Measurements from ENCODE around the gene POLR3H.
A peak's percentile ranks its signal among the peaks of the same experiment; 100 is the strongest.

The POLR3H gene

GRCh38 chr22:41535244-41535643, 9.0 kb downstream of the POLR3H start:
- peak; percentile 68 for DNase-seq (ENCODE audit: low spot score)

GRCh38 chr22:41534219-41534618, 10.1 kb downstream of the POLR3H start:
- no peak for DNase-seq (ENCODE audit: low spot score)

- peak; percentile 82 for DNase-seq (ENCODE audit: low spot score)
Observed at GRCh38 chr22:41532908-41533825, 11.1 kb downstream of the POLR3H start.

- peak; percentile 27 for DNase-seq (ENCODE audit: low spot score)
Observed at GRCh38 chr22:41531715-41532477, 12.4 kb downstream of the POLR3H start.

GRCh38 chr22:41530890-41531714, 13.2 kb downstream of the POLR3H start:
- peak; percentile 39 for DNase-seq (ENCODE audit: low spot score)

- DNase-seq (ENCODE audit: low spot score) = peak; percentile 71
Observed at GRCh38 chr22:41528938-41529561, 15.2 kb downstream of the POLR3H start.

- DNase-seq (ENCODE audit: low spot score) = no peak
Observed at GRCh38 chr22:41528132-41528766, 16.0 kb downstream of the POLR3H start.

GRCh38 chr22:41526830-41527799, 17.2 kb downstream of the POLR3H start:
- peak; percentile 64 for DNase-seq (ENCODE audit: low spot score)

- peak; percentile 49 for DNase-seq (ENCODE audit: low spot score)
Observed at GRCh38 chr22:41526226-41526829, 17.9 kb downstream of the POLR3H start.

- no peak for DNase-seq (ENCODE audit: low spot score)
Observed at GRCh38 chr22:41525450-41526225, 18.6 kb downstream of the POLR3H start.

GRCh38 chr22:41524809-41525449, 19.3 kb downstream of the POLR3H start:
- peak; percentile 50 for DNase-seq (ENCODE audit: low spot score)

- peak; percentile 65 for DNase-seq (ENCODE audit: low spot score)
Observed at GRCh38 chr22:41524251-41524661, 20.0 kb downstream of the POLR3H start.

GRCh38 chr22:41523464-41524221, 20.6 kb downstream of the POLR3H start:
- DNase-seq (ENCODE audit: low spot score) = no peak

- no peak for DNase-seq (ENCODE audit: low spot score)
Observed at GRCh38 chr22:41522813-41523212, 21.5 kb downstream of the POLR3H start.

- peak; percentile 24 for DNase-seq (ENCODE audit: low spot score)
Observed at GRCh38 chr22:41521126-41521525, 23.1 kb downstream of the POLR3H start.

GRCh38 chr22:41518048-41518347, 26.3 kb downstream of the POLR3H start:
- no peak for DNase-seq (ENCODE audit: low spot score)

Data from cerebellar cortex (tissue), 1 donor.